Type B pancreatic cell (in vitro differentiated cells): ENCODE data around the gene SCUBE3. TPM values are rescaled to one million over a fixed set of nuclear protein-coding genes. Genes with fewer than 3 reads are reported as not detected.

Source experiments
- DNase-seq: peaks from one replicate; pipeline ENCODE4 v3.0.0; 2021; ENCODE audit warnings: mixed read lengths; ENCODE audit not compliant: unreplicated experiment; ENCODE audit errors: extremely low spot score
- H3K27ac Mint-ChIP-seq: 2 replicates; pipeline ENCODE4 v1.8.0; 2021; ENCODE audit warnings: mild to moderate bottlenecking, mixed read lengths
- H3K27me3 Mint-ChIP-seq: 2 replicates; pipeline ENCODE4 v1.8.0; 2021; ENCODE audit warnings: mixed read lengths
- H3K36me3 Mint-ChIP-seq: 2 replicates; pipeline ENCODE4 v1.8.0; 2021; ENCODE audit warnings: mixed read lengths
- H3K4me1 Mint-ChIP-seq: one replicate; pipeline ENCODE4 v1.8.0; 2021; ENCODE audit warnings: mixed read lengths; ENCODE audit not compliant: unreplicated experiment
- H3K4me3 Mint-ChIP-seq: 2 replicates; pipeline ENCODE4 v1.8.0; 2021; ENCODE audit warnings: mild to moderate bottlenecking, mixed read lengths
- H3K9me3 Mint-ChIP-seq: 2 replicates; pipeline ENCODE4 v1.8.0; 2021; ENCODE audit warnings: mixed read lengths
- CTCF ChIP-seq: fragments of 200-600 bp; sonication (generic); conservative IDR thresholded peaks from 2 replicates; pipeline ENCODE4 v1.5.0; 2021; ENCODE audit warnings: antibody characterized with exemption, mild to moderate bottlenecking
- total RNA-seq: library from RNA; stranded (reverse); gene quantifications from 2 replicates; pipeline ENCODE4 v1.2.1, GENCODE V29; 2021; ENCODE audit warnings: low replicate concordance

Gene SCUBE3
- total RNA-seq, 1 donor from 2014 or later = 14.9 TPM

- no peak overlapping the region for H3K4me3 Mint-ChIP-seq
- no peak for DNase-seq
- no peak overlapping the region for H3K27ac Mint-ChIP-seq
Measured at GRCh38 chr6:35273822-35274559, 60.2 kb downstream of the SCUBE3 start.

GRCh38 chr6:35275744-35276260 is 62.0 kb downstream of the SCUBE3 start:
- no peaks in the 10 kb centered on the region for H3K27me3 Mint-ChIP-seq
- no peak for DNase-seq
- peaks cover 16% of the 10 kb centered on the region for H3K4me1 Mint-ChIP-seq
- no peak for TF ChIP-seq CTCF
- H3K9me3 Mint-ChIP-seq = no peaks in the 10 kb centered on the region
- peaks cover 8% of the 10 kb centered on the region for H3K36me3 Mint-ChIP-seq
- no peak overlapping the region for H3K4me3 Mint-ChIP-seq
- no peak overlapping the region for H3K27ac Mint-ChIP-seq

More at GRCh38 chr6:35273822-35274559, 60.2 kb downstream of the SCUBE3 start:
- Mint-ChIP-seq H3K27me3 (no peaks in the 10 kb centered on the region), H3K9me3 (no peaks in the 10 kb centered on the region), H3K36me3 (peaks cover 4% of the 10 kb centered on the region), H3K4me1 (peaks cover 11% of the 10 kb centered on the region)
- TF ChIP-seq CTCF = no peak

- Mint-ChIP-seq H3K27me3 (no peaks in the 10 kb centered on the region), H3K9me3 (no peaks in the 10 kb centered on the region), H3K4me1 (peaks cover 21% of the 10 kb centered on the region), H3K4me3 (no peak overlapping the region), H3K27ac (no peak overlapping the region), H3K36me3 (peaks cover 16% of the 10 kb centered on the region)
- no peak for DNase-seq
- no peak for TF ChIP-seq CTCF
Measured at GRCh38 chr6:35278708-35279107, 65.0 kb downstream of the SCUBE3 start.

GRCh38 chr6:35280903-35281302 is 67.1 kb downstream of the SCUBE3 start:
- Mint-ChIP-seq H3K27ac (no peak overlapping the region), H3K9me3 (no peaks in the 10 kb centered on the region), H3K4me1 (peaks cover 11% of the 10 kb centered on the region), H3K27me3 (no peaks in the 10 kb centered on the region), H3K4me3 (no peak overlapping the region), H3K36me3 (peaks cover 24% of the 10 kb centered on the region)
- no peak for DNase-seq
- no peak for TF ChIP-seq CTCF

- Mint-ChIP-seq H3K4me3 (no peak overlapping the region), H3K36me3 (peaks cover 27% of the 10 kb centered on the region), H3K27ac (no peak overlapping the region), H3K27me3 (no peaks in the 10 kb centered on the region), H3K9me3 (no peaks in the 10 kb centered on the region), H3K4me1 (peaks cover 11% of the 10 kb centered on the region)
- no peak for DNase-seq
- no peak for TF ChIP-seq CTCF
Measured at GRCh38 chr6:35282472-35282871, 68.7 kb downstream of the SCUBE3 start.
